Cardiac fibroblast (primary cell): ENCODE data around the gene TMEM121B.

ENCODE experiments used
- DNase-seq, 2 donors: peaks; one replicate each; pipeline versions ENCODE4 v3.0.0 to v3.0.0-alpha.2; 2010; ENCODE audit warnings: low read depth in 2 of 2
- H3K4me3 ChIP-seq, 2 donors: replicated peaks in 1 of 2; 1 replicate in 1 of 2; 2 replicates in 1 of 2; pipeline ENCODE4 v1.5.1; 2011; ENCODE audit warnings: low read depth in 2 of 2, low read length in 2 of 2, mild to moderate bottlenecking in 2 of 2, moderate library complexity in 1 of 2
- CTCF ChIP-seq: IDR thresholded peaks from one replicate; pipeline ENCODE4 v1.5.1; 2011; ENCODE audit warnings: low read depth, mild to moderate bottlenecking, low read length, inconsistent platforms

TMEM121B gene

GRCh38 chr22:17121233-17122195, at the start of gene TMEM121B:
Gene TMEM121B, minus strand, starts transcription at chr22:17121360. Its CDS starts 233 bp downstream, at chr22:17121127.
- no peak for TF ChIP-seq CTCF
- H3K4me3 ChIP-seq, result peak within 1 kb of the TSS; percentile 35 to 37
- peak; percentile 41 to 46 for DNase-seq

- DNase-seq, result no peak
- TF ChIP-seq CTCF, result no peak
- no peak overlapping the region for H3K4me3 ChIP-seq
These were observed 46.3 kb upstream of the TMEM121B start for GRCh38 chr22:17167486-17167885.

- DNase-seq, result peak; percentile 5 to 15
- peak; percentile 40 for TF ChIP-seq CTCF
- H3K4me3 ChIP-seq, result no peak overlapping the region
These were observed 43.3 kb upstream of the TMEM121B start for GRCh38 chr22:17164392-17165024.

- DNase-seq, result no peak
- no peak for TF ChIP-seq CTCF
- no peak overlapping the region for H3K4me3 ChIP-seq
These were observed 41.6 kb upstream of the TMEM121B start for GRCh38 chr22:17162731-17163130.

- no peak for TF ChIP-seq CTCF
- H3K4me3 ChIP-seq, result no peak overlapping the region
- no peak for DNase-seq
These were observed 40.8 kb upstream of the TMEM121B start for GRCh38 chr22:17161991-17162390.

- TF ChIP-seq CTCF, result no peak
- peak; percentile 45 to 60 for DNase-seq
- peak overlapping the region; percentile 64 to 65 for H3K4me3 ChIP-seq
These were observed 38.4 kb upstream of the TMEM121B start for GRCh38 chr22:17159504-17159951.
